Measurements from ENCODE around the gene DAPP1.
"Not testable (repeated sequence)": the region's sequence is repeated elsewhere in the genome, so short reads cannot be mapped to it uniquely, and the experiment has no call there.

DAPP1 gene

GRCh38 chr4:99816545-99817308 is at the start of gene DAPP1:
TSS of gene DAPP1 (plus strand) at chr4:99816827. CDS start at chr4:99816914, 87 bp downstream.
- TF ChIP-seq CTCF (IDR thresholded peaks at IDR 0.05; ENCODE audit: control insufficient read depth, insufficient read depth, low read depth, low read length, missing control alignments) = no peak
- no peak within 1 kb of the TSS for H3K4me3 ChIP-seq (ENCODE audit: control insufficient read depth, low read depth, low read length)
- DNase-seq (ENCODE audit: low read depth) = no peak

- H3K4me3 ChIP-seq (ENCODE audit: control insufficient read depth, low read depth, low read length); DNase-seq (ENCODE audit: low read depth): not testable (repeated sequence)
Measured at GRCh38 chr4:99770842-99771241, 45.8 kb upstream of the DAPP1 start.

GRCh38 chr4:99783940-99784339 is 32.7 kb upstream of the DAPP1 start:
- TF ChIP-seq CTCF (IDR thresholded peaks at IDR 0.05; ENCODE audit: control insufficient read depth, insufficient read depth, low read depth, low read length, missing control alignments) = no peak
- H3K4me3 ChIP-seq (ENCODE audit: control insufficient read depth, low read depth, low read length) = no peak overlapping the region
- no peak for DNase-seq (ENCODE audit: low read depth)

- no peak overlapping the region for H3K4me3 ChIP-seq (ENCODE audit: control insufficient read depth, low read depth, low read length)
- DNase-seq (ENCODE audit: low read depth) = no peak
- no peak for TF ChIP-seq CTCF (IDR thresholded peaks at IDR 0.05; ENCODE audit: control insufficient read depth, insufficient read depth, low read depth, low read length, missing control alignments)
Measured at GRCh38 chr4:99784842-99785241, 31.8 kb upstream of the DAPP1 start.

GRCh38 chr4:99790796-99791617 is 25.6 kb upstream of the DAPP1 start:
- TF ChIP-seq CTCF (IDR thresholded peaks at IDR 0.05; ENCODE audit: control insufficient read depth, insufficient read depth, low read depth, low read length, missing control alignments) = no peak
- no peak for DNase-seq (ENCODE audit: low read depth)
- H3K4me3 ChIP-seq (ENCODE audit: control insufficient read depth, low read depth, low read length) = no peak overlapping the region

- DNase-seq (ENCODE audit: low read depth) = no peak
- TF ChIP-seq CTCF (IDR thresholded peaks at IDR 0.05; ENCODE audit: control insufficient read depth, insufficient read depth, low read depth, low read length, missing control alignments) = no peak
- no peak overlapping the region for H3K4me3 ChIP-seq (ENCODE audit: control insufficient read depth, low read depth, low read length)
Measured at GRCh38 chr4:99800332-99801004, 16.2 kb upstream of the DAPP1 start.
